ENCODE data around the gene FH.

The FH gene

DNA sequence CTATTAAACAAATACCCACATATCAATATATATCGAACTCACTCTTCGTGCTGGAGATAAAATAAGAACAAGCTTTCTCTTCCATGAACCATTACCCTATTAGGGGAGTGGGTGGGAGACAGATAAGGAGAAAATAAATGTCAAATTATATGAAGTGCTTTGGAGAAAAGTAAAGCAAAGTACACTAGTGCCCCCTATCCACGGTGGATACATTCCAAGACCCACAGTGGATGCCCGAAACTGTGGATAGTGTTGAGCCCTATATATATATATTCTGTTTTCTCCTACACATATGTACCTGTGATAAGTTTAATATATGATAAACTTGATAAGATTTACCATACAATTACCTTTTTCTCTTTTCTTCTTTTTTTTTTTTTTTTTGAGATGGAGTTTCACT is 54.6 kb downstream of the FH start:
- H3K4me3 Mint-ChIP-seq: no peak overlapping the region
- H3K27me3 Mint-ChIP-seq (ENCODE audit: low read depth): no peaks in the 10 kb centered on the region
- H3K36me3 Mint-ChIP-seq (ENCODE audit: low read depth): no peaks in the 10 kb centered on the region
- no peaks in the 10 kb centered on the region for H3K4me1 Mint-ChIP-seq
- TF ChIP-seq, protein P1, sequence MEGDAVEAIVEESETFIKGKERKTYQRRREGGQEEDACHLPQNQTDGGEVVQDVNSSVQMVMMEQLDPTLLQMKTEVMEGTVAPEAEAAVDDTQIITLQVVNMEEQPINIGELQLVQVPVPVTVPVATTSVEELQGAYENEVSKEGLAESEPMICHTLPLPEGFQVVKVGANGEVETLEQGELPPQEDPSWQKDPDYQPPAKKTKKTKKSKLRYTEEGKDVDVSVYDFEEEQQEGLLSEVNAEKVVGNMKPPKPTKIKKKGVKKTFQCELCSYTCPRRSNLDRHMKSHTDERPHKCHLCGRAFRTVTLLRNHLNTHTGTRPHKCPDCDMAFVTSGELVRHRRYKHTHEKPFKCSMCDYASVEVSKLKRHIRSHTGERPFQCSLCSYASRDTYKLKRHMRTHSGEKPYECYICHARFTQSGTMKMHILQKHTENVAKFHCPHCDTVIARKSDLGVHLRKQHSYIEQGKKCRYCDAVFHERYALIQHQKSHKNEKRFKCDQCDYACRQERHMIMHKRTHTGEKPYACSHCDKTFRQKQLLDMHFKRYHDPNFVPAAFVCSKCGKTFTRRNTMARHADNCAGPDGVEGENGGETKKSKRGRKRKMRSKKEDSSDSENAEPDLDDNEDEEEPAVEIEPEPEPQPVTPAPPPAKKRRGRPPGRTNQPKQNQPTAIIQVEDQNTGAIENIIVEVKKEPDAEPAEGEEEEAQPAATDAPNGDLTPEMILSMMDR (IDR thresholded peaks at IDR 0.05; ENCODE audit: unreplicated experiment in 3 of 3): no peak
- no peak overlapping the region for H3K27ac Mint-ChIP-seq
- peaks cover 3% of the 10 kb centered on the region for H3K9me3 Mint-ChIP-seq

DNA sequence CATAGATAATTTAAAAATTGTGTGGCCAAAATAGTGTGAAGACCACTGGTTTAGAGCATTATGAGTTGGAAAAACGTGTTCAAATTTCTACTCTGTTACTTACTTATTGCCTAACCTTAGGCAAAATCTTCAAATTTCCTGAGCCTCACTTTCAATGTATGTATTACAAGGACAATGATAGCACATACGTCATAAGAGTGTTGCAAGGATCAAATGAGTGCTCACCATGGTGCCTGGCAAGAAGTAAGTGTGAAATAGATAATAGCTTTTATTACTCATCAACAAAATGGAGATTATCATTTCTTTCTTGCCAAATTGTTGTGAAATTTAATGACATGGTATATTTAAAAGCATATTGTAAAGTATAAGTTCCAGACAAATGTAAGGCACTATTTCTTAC is 57.2 kb downstream of the FH start:
- Mint-ChIP-seq H3K4me3 (no peak overlapping the region), H3K4me1 (no peaks in the 10 kb centered on the region), H3K27ac (no peak overlapping the region), H3K27me3 (ENCODE audit: low read depth) (no peaks in the 10 kb centered on the region), H3K9me3 (peaks cover 3% of the 10 kb centered on the region), H3K36me3 (ENCODE audit: low read depth) (no peaks in the 10 kb centered on the region)
- TF ChIP-seq, protein P1 (IDR thresholded peaks at IDR 0.05; ENCODE audit: unreplicated experiment in 3 of 3): no peak

DNA sequence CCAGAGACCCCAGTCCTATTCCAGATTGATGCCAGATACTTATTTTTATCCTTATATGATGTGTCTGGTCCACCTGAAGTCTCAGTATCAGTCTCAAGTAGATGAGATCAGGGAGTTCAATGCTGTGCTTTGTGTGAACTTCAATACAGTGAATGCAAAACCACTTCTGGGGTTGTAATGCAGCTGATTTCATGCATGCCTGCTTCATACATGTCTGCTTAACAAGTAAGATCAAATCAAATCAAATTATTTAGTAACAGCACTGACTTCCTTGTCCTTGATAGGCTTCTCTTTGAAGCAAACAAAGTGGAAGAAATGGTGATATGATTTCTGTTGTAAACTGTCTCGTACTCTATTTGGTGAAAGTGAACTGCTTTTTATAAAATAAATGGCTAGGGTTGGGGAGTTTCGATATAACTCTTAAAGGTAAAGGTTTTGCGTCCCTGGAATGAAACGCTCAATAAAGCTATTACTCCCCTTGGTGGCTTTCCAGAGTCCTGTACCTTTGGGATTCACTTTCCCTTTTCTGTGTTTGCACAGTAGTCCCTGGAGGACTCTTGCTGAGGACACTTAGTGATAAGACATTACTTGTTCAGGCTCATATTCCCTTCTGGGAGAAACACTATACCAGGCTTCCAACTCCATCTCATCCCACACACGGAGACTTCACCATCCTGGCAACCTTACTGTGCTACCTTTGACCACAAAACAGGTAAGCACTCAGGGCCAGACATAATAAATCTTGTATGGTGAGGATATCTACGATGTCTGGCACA is 59.3 kb downstream of the FH start:
- TF ChIP-seq, protein P1 (IDR thresholded peaks at IDR 0.05; ENCODE audit: unreplicated experiment in 3 of 3): no peak
- Mint-ChIP-seq H3K27ac (no peak overlapping the region), H3K4me3 (no peak overlapping the region), H3K36me3 (ENCODE audit: low read depth) (no peaks in the 10 kb centered on the region), H3K4me1 (no peaks in the 10 kb centered on the region), H3K27me3 (ENCODE audit: low read depth) (no peaks in the 10 kb centered on the region), H3K9me3 (peaks cover 3% of the 10 kb centered on the region)

GRCh38 chr1:241459186-241459802 is 60.3 kb downstream of the FH start:
- H3K27me3 Mint-ChIP-seq (ENCODE audit: low read depth): no peaks in the 10 kb centered on the region
- TF ChIP-seq, protein P1 (IDR thresholded peaks at IDR 0.05; ENCODE audit: unreplicated experiment in 3 of 3): no peak
- H3K4me3 Mint-ChIP-seq: no peak overlapping the region
- no peaks in the 10 kb centered on the region for H3K9me3 Mint-ChIP-seq
- H3K4me1 Mint-ChIP-seq: no peaks in the 10 kb centered on the region
- no peak overlapping the region for H3K27ac Mint-ChIP-seq
- H3K36me3 Mint-ChIP-seq (ENCODE audit: low read depth): no peaks in the 10 kb centered on the region

- TF ChIP-seq, protein P1 (IDR thresholded peaks at IDR 0.05; ENCODE audit: unreplicated experiment in 3 of 3): no peak
- Mint-ChIP-seq H3K4me3 (no peak overlapping the region), H3K36me3 (ENCODE audit: low read depth) (no peaks in the 10 kb centered on the region), H3K27me3 (ENCODE audit: low read depth) (no peaks in the 10 kb centered on the region), H3K4me1 (no peaks in the 10 kb centered on the region), H3K27ac (no peak overlapping the region), H3K9me3 (peaks cover 2% of the 10 kb centered on the region)
Observed at GRCh38 chr1:241457421-241457820, 62.1 kb downstream of the FH start.

GRCh38 chr1:241456743-241457142 is 62.8 kb downstream of the FH start:
- Mint-ChIP-seq H3K36me3 (ENCODE audit: low read depth) (no peaks in the 10 kb centered on the region), H3K27me3 (ENCODE audit: low read depth) (no peaks in the 10 kb centered on the region), H3K27ac (no peak overlapping the region)

More at GRCh38 chr1:241456743-241457142, 62.8 kb downstream of the FH start:
- no peaks in the 10 kb centered on the region for H3K4me1 Mint-ChIP-seq
- H3K4me3 Mint-ChIP-seq: no peak overlapping the region
- H3K9me3 Mint-ChIP-seq: peaks cover 3% of the 10 kb centered on the region
- TF ChIP-seq, protein P1 (IDR thresholded peaks at IDR 0.05; ENCODE audit: unreplicated experiment in 3 of 3): no peak
